Endothelial cell of umbilical vein (primary cell): ENCODE data around the gene ANKRD45. TPM values are rescaled to one million over a fixed set of nuclear protein-coding genes. Genes with fewer than 3 reads are reported as not detected.

Experiments used
- BruUV-seq: library from RNA; stranded (reverse); fragments of 400-500 nt; replicated peaks from 2 replicates; lab custom pipeline; 2021; lab: Mats Ljungman, UMichigan
- CTCF ChIA-PET: fragments of 300-600, 350-600 bp; sonication (Branson Sonifier 250); formaldehyde crosslinking; loops from one replicate; lab custom pipeline; 2021; ENCODE audit warnings: antibody characterized with exemption, inconsistent platforms; lab: Charles Lee
- POLR2A ChIA-PET: fragments of 300-600, 350-600 bp; sonication (Branson Sonifier 250); formaldehyde crosslinking; loops from one replicate; lab custom pipeline; 2021; ENCODE audit warnings: antibody characterized with exemption, inconsistent platforms; lab: Charles Lee
- DNase-seq: peaks from one replicate; pipeline ENCODE4 v3.0.0-alpha.2; 2011; ENCODE audit warnings: low read depth, low spot score
- FAIRE-seq: peaks from 2 replicates; lab custom pipeline; 2011; peaks lifted over from hg19 to GRCh38; lab: Jason Lieb, UNC
- H2AFZ ChIP-seq: 2 replicates; pipeline ENCODE4 v1.6.0; 2012; ENCODE audit warnings: low read depth, low read length, control low read depth, inconsistent platforms
- H3K27ac ChIP-seq: 2 replicates; pipeline ENCODE4 v1.5.1; 2011; ENCODE audit warnings: low read depth, mild to moderate bottlenecking, control low read depth, low read length, moderate library complexity; ENCODE audit not compliant: insufficient read depth
- H3K27me3 ChIP-seq, 2 experiments: 2 replicates each; pipeline versions ENCODE4 v1.6.0 to v1.6.1; 2011; ENCODE audit warnings: low read length in 2 of 2, mixed read lengths in 1 of 2; ENCODE audit not compliant: control insufficient read depth in 2 of 2, insufficient read depth in 2 of 2
- H3K36me3 ChIP-seq, 2 experiments: 2 replicates in 1 of 2; 3 replicates in 1 of 2; pipeline ENCODE4 v1.5.1; 2011; ENCODE audit warnings: low read length in 2 of 2, mild to moderate bottlenecking in 1 of 2, moderate library complexity in 1 of 2; ENCODE audit not compliant: control insufficient read depth in 2 of 2, insufficient read depth in 2 of 2; ENCODE audit errors: extremely low read depth in 1 of 2
- H3K4me1 ChIP-seq: 3 replicates; pipeline ENCODE4 v1.5.1; 2011; ENCODE audit warnings: mild to moderate bottlenecking, low read length; ENCODE audit not compliant: control insufficient read depth, insufficient read depth; ENCODE audit errors: extremely low read depth
- H3K4me2 ChIP-seq: 2 replicates; pipeline ENCODE4 v1.6.1; 2011; ENCODE audit warnings: low read length, control low read depth, mixed read lengths; ENCODE audit not compliant: insufficient read depth
- H3K4me3 ChIP-seq, 3 experiments: fragments of 200-600 bp in 1 of 3; sonication (generic), shearing (Covaris generic) in 1 of 3; replicated peaks in 1 of 3; 2 replicates each; pipeline ENCODE4 v1.5.1; 2011 to 2016; ENCODE audit warnings: control low read depth in 3 of 3, low read length in 3 of 3, mild to moderate bottlenecking in 2 of 3, inconsistent platforms in 1 of 3, low read depth in 1 of 3, moderate library complexity in 1 of 3; ENCODE audit not compliant: insufficient read depth in 1 of 3
- H3K79me2 ChIP-seq: 2 replicates; pipeline ENCODE4 v1.6.0; 2012; ENCODE audit warnings: low read length, inconsistent platforms; ENCODE audit not compliant: control insufficient read depth, insufficient read depth
- H3K9ac ChIP-seq: replicated peaks from 2 replicates; pipeline ENCODE3; 2011; ENCODE audit warnings: low read length, control low read depth; ENCODE audit not compliant: insufficient read depth; ENCODE audit errors: extremely low read depth
- H3K9me1 ChIP-seq: replicated peaks from 3 replicates; pipeline ENCODE4 v1.6.0; 2011; ENCODE audit warnings: mild to moderate bottlenecking, low read length; ENCODE audit not compliant: control insufficient read depth, insufficient read depth; ENCODE audit errors: extremely low read depth
- H3K9me3 ChIP-seq: replicated peaks from 2 replicates; pipeline ENCODE4 v1.5.1; 2012; ENCODE audit warnings: low read length, inconsistent platforms; ENCODE audit not compliant: control insufficient read depth, insufficient read depth
- H4K20me1 ChIP-seq: replicated peaks from 2 replicates; pipeline ENCODE3; 2011; ENCODE audit warnings: mild to moderate bottlenecking, low read length; ENCODE audit not compliant: control insufficient read depth, insufficient read depth; ENCODE audit errors: extremely low read depth
- CTCF ChIP-seq, 2 donors: IDR thresholded peaks; 1 replicate in 1 of 2; 2 replicates in 1 of 2; pipeline ENCODE4 v1.5.1; 2011; ENCODE audit warnings: low read length in 2 of 2, mild to moderate bottlenecking in 2 of 2, moderate library complexity in 2 of 2, control low read depth in 1 of 2, inconsistent platforms in 1 of 2, low read depth in 1 of 2; ENCODE audit not compliant: insufficient read depth in 1 of 2; ENCODE audit errors: extremely low read depth in 1 of 2
- EZH2 ChIP-seq: IDR thresholded peaks from 2 replicates; pipeline ENCODE4 v1.6.1; 2012; ENCODE audit warnings: borderline replicate concordance, low read depth, mild to moderate bottlenecking, moderate library complexity, low read length, inconsistent platforms; ENCODE audit not compliant: severe bottlenecking
- FOS ChIP-seq: IDR thresholded peaks from 2 replicates; pipeline ENCODE4 v1.6.1; 2011; ENCODE audit warnings: mild to moderate bottlenecking, low read length, moderate library complexity, borderline replicate concordance; ENCODE audit not compliant: insufficient read depth
- GATA2 ChIP-seq: IDR thresholded peaks from 2 replicates; pipeline ENCODE4 v1.7.0; 2011; ENCODE audit warnings: low read depth, mild to moderate bottlenecking, moderate library complexity, mixed read lengths, low read length; ENCODE audit not compliant: insufficient read length, insufficient read depth
- JUN ChIP-seq: IDR thresholded peaks from 2 replicates; pipeline ENCODE4 v1.6.1; 2011; ENCODE audit warnings: borderline replicate concordance, low read depth; ENCODE audit not compliant: insufficient read length, insufficient read depth
- MYC ChIP-seq: IDR thresholded peaks from one replicate; pipeline ENCODE4 v1.6.1; 2011; ENCODE audit warnings: mild to moderate bottlenecking, low read depth, low read length
- POLR2AphosphoS5 ChIP-seq: IDR thresholded peaks from 2 replicates; pipeline ENCODE4 v1.6.1; 2012; ENCODE audit warnings: low read depth, mild to moderate bottlenecking, control low read depth, low read length, moderate library complexity; ENCODE audit not compliant: insufficient read depth
- dilution Hi-C: fragments of 300-500 bp; cut with MboI; formaldehyde crosslinking; loops from one replicate; pipeline ENCODE4 v1.15.0; 2019; ENCODE audit warnings: low sequenced_read_pairs; ENCODE audit not compliant: extremely low pct_ligation_motif_present
- intact Hi-C: fragments of 100-400 bp; cut with micrococcal nuclease; formaldehyde crosslinking; loops from one replicate; pipeline ENCODE4 v1.10.0; 2022
- polyA plus RNA-seq, 4 experiments: library from polyadenylated mRNA; depleted of rRNA in 3 of 4; stranded (reverse) in 3 of 4; unstranded in 1 of 4; fragments of >200 nt; gene quantifications; 2 replicates each; pipeline versions ENCODE4 v1.2.1 to v1.2.3, GENCODE V29; 2011 to 2012; ENCODE audit warnings: missing spikeins in 1 of 4
- total RNA-seq: library from RNA; stranded (reverse); gene quantifications from 2 replicates; pipeline ENCODE4 v1.2.3, GENCODE V29; 2021

ANKRD45 gene
- total and polyA plus RNA-seq, 2 donors (not counting 3 experiments of a cell fraction or from before 2014, with no cell fraction given), result 0.19 to 0.62 TPM

DNA sequence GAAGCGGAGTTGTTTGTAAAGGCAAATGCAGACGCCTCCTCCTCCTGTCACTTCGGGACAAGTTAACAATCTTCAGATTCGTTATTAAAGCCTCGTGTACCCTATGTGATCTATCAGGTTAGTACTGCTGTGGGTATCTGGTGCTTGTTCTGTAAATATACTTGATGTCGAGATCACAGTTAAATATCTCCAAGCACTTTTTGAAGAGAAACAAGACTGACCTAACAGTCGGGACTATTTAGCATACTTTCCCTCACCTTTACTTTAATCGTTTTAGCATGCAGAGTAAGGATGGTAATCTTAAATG is 45.8 kb upstream of the ANKRD45 start:
- DNase-seq (no peak), FAIRE-seq (no peak)
- Histone ChIP-seq H3K27me3 (peaks cover 4 to 16% of the 10 kb centered on the region in 2 experiments), H3K4me2 (peak overlapping the region; percentile 95), H3K9ac (peak overlapping the region; percentile 71), H3K9me1 (no peaks in the 10 kb centered on the region), H2AFZ (peak overlapping the region; percentile 91), H3K9me3 (no peaks in the 10 kb centered on the region), H3K4me3 (peak overlapping the region; percentile 40 to 96 (median 92)), H4K20me1 (no peaks in the 10 kb centered on the region), H3K36me3 (no peaks in the 10 kb centered on the region), H3K4me1 (peaks cover 23% of the 10 kb centered on the region), H3K27ac (peak overlapping the region; percentile 50), H3K79me2 (peaks cover 27% of the 10 kb centered on the region)
- TF ChIP-seq GATA2 (no peak), EZH2 (no peak), FOS (no peak), POLR2AphosphoS5 (no peak), JUN (no peak), CTCF (IDR thresholded peaks at IDR 0.05; ENCODE audit: extremely low read depth in 1 of 2, insufficient read depth in 1 of 2, low read depth in 1 of 2, low read length in 2 of 2) (no peak), MYC (no peak)
- intact Hi-C loops (loop anchor here (1.0 to 10.0 kb wide), 5 partner anchors 47 to 439 kb away; partner anchors contain the start of genes ANKRD45, PRDX6, RABGAP1L and RC3H1), dilution Hi-C loops (no loop called here)
- BruUV-seq, result no TSS peak
- POLR2A ChIA-PET, result no interaction called here
- CTCF ChIA-PET, result interaction anchor here (0.9 to 2.1 kb wide), 6 partner anchors 23 to 286 kb away, joined by 3 to 10 read pairs (median 6); partner anchors contain the start of genes CENPL and DARS2
